Measurements from ENCODE around the gene MPHOSPH9.

The MPHOSPH9 gene

GRCh38 chr12:123180171-123180570 is 52.8 kb downstream of the MPHOSPH9 start:
- H3K4me3 ChIP-seq (ENCODE audit: low read depth, low read length): no peak overlapping the region
- no peak for DNase-seq (ENCODE audit: low read depth)
- no peak for TF ChIP-seq CTCF (IDR thresholded peaks at IDR 0.05; ENCODE audit: low read depth, low read length, missing control alignments)

GRCh38 chr12:123171967-123172366 is 61.0 kb downstream of the MPHOSPH9 start:
- TF ChIP-seq CTCF (IDR thresholded peaks at IDR 0.05; ENCODE audit: low read depth, low read length, missing control alignments): no peak
- DNase-seq (ENCODE audit: low read depth): no peak
- H3K4me3 ChIP-seq (ENCODE audit: low read depth, low read length): no peak overlapping the region

GRCh38 chr12:123167329-123167728 is 65.6 kb downstream of the MPHOSPH9 start:
- no peak for TF ChIP-seq CTCF (IDR thresholded peaks at IDR 0.05; ENCODE audit: low read depth, low read length, missing control alignments)
- no peak for DNase-seq (ENCODE audit: low read depth)
- no peak overlapping the region for H3K4me3 ChIP-seq (ENCODE audit: low read depth, low read length)

GRCh38 chr12:123165537-123165936 is 67.4 kb downstream of the MPHOSPH9 start:
- no peak for TF ChIP-seq CTCF (IDR thresholded peaks at IDR 0.05; ENCODE audit: low read depth, low read length, missing control alignments)

GRCh38 chr12:123164710-123165261 is 68.2 kb downstream of the MPHOSPH9 start:
- no peak overlapping the region for H3K4me3 ChIP-seq (ENCODE audit: low read depth, low read length)
- DNase-seq (ENCODE audit: low read depth): no peak
- TF ChIP-seq CTCF (IDR thresholded peaks at IDR 0.05; ENCODE audit: low read depth, low read length, missing control alignments): no peak

More at GRCh38 chr12:123165537-123165936, 67.4 kb downstream of the MPHOSPH9 start:
- no peak for DNase-seq (ENCODE audit: low read depth)
- no peak overlapping the region for H3K4me3 ChIP-seq (ENCODE audit: low read depth, low read length)

- TF ChIP-seq CTCF (IDR thresholded peaks at IDR 0.05; ENCODE audit: low read depth, low read length, missing control alignments): no peak
- DNase-seq (ENCODE audit: low read depth): peak; percentile 25
- no peak overlapping the region; the same call in 1 of the 2 replicates for H3K4me3 ChIP-seq (ENCODE audit: low read depth, low read length)
Observed at GRCh38 chr12:123164222-123164621, 68.7 kb downstream of the MPHOSPH9 start.

- no peak for DNase-seq (ENCODE audit: low read depth)
Observed at GRCh38 chr12:123163227-123163626, 69.7 kb downstream of the MPHOSPH9 start.

More at GRCh38 chr12:123163227-123163626, 69.7 kb downstream of the MPHOSPH9 start:
- no peak overlapping the region for H3K4me3 ChIP-seq (ENCODE audit: low read depth, low read length)
- TF ChIP-seq CTCF (IDR thresholded peaks at IDR 0.05; ENCODE audit: low read depth, low read length, missing control alignments): no peak

All from GM12864 (cell line).